ENCODE measurements around the gene PRPF38B. TPM values are rescaled to one million over a fixed set of nuclear protein-coding genes. Genes with fewer than 3 reads are reported as not detected.
A peak's percentile ranks its signal among the peaks of the same experiment; 100 is the strongest.
"Not testable (repeated sequence)": the region's sequence is repeated elsewhere in the genome, so short reads cannot be mapped to it uniquely, and the experiment has no call there.

PRPF38B gene
- total RNA-seq, 1 donor from 2014 or later: 39.3 TPM

- DNase-seq: no peak
- H3K36me3 ChIP-seq: peaks cover 76% of the 10 kb centered on the region
- ATAC-seq: peak; percentile 76
- H3K27ac ChIP-seq: no peak overlapping the region
- H3K27me3 ChIP-seq: no peaks in the 10 kb centered on the region
- intact Hi-C loops (cut with DNase I): no loop called here
- no peak overlapping the region for H3K4me3 ChIP-seq
- H3K4me1 ChIP-seq: peaks cover 13% of the 10 kb centered on the region
- no peaks in the 10 kb centered on the region for H3K9me3 ChIP-seq
- no peak for TF ChIP-seq CTCF (IDR thresholded peaks at IDR 0.05)
These were observed 7.5 kb downstream of the PRPF38B start for GRCh38 chr1:108699375-108700332.

- H3K9me3 ChIP-seq: no peaks in the 10 kb centered on the region
- no peak overlapping the region for H3K4me3 ChIP-seq
- H3K4me1 ChIP-seq: peaks cover 8% of the 10 kb centered on the region
- intact Hi-C loops (cut with DNase I): no loop called here
- DNase-seq: no peak
- H3K36me3 ChIP-seq: peaks cover 65% of the 10 kb centered on the region
- H3K27ac ChIP-seq: no peak overlapping the region
- ATAC-seq: no peak
- H3K27me3 ChIP-seq: no peaks in the 10 kb centered on the region
- TF ChIP-seq CTCF (IDR thresholded peaks at IDR 0.05): no peak
These were observed 9.2 kb downstream of the PRPF38B start for GRCh38 chr1:108701176-108701849.

GRCh38 chr1:108702109-108702508, 10.0 kb downstream of the PRPF38B start:
- H3K27me3 ChIP-seq; H3K4me1 ChIP-seq; ATAC-seq; H3K4me3 ChIP-seq; H3K9me3 ChIP-seq; intact Hi-C loops (cut with DNase I); H3K27ac ChIP-seq; DNase-seq: not testable (repeated sequence)
- peaks cover 57% of the 10 kb centered on the region for H3K36me3 ChIP-seq

GRCh38 chr1:108703939-108704338, 11.8 kb downstream of the PRPF38B start:
- TF ChIP-seq CTCF (IDR thresholded peaks at IDR 0.05): no peak
- Histone ChIP-seq H3K27ac (no peak overlapping the region), H3K27me3 (no peaks in the 10 kb centered on the region), H3K36me3 (peaks cover 39% of the 10 kb centered on the region), H3K9me3 (no peaks in the 10 kb centered on the region), H3K4me3 (no peak overlapping the region), H3K4me1 (peaks cover 8% of the 10 kb centered on the region)
- no peak for DNase-seq
- ATAC-seq: no peak
- intact Hi-C loops (cut with DNase I): no loop called here

- intact Hi-C loops (cut with DNase I): no loop called here
- H3K4me3 ChIP-seq: no peak overlapping the region
- TF ChIP-seq CTCF (IDR thresholded peaks at IDR 0.05): no peak
- ATAC-seq: no peak
- H3K4me1 ChIP-seq: peaks cover 8% of the 10 kb centered on the region
- no peaks in the 10 kb centered on the region for H3K27me3 ChIP-seq
- H3K36me3 ChIP-seq: peaks cover 34% of the 10 kb centered on the region
- H3K9me3 ChIP-seq: no peaks in the 10 kb centered on the region
- no peak for DNase-seq
- no peak overlapping the region for H3K27ac ChIP-seq
These were observed 12.4 kb downstream of the PRPF38B start for GRCh38 chr1:108704496-108704895.

GRCh38 chr1:108706643-108707042, 14.5 kb downstream of the PRPF38B start:
- intact Hi-C loops (cut with DNase I): no loop called here
- Histone ChIP-seq H3K36me3 (peaks cover 12% of the 10 kb centered on the region), H3K27ac (no peak overlapping the region), H3K9me3 (no peaks in the 10 kb centered on the region), H3K4me3 (no peak overlapping the region), H3K4me1 (peaks cover 8% of the 10 kb centered on the region), H3K27me3 (no peaks in the 10 kb centered on the region)
- no peak for ATAC-seq
- no peak for DNase-seq
- no peak for TF ChIP-seq CTCF (IDR thresholded peaks at IDR 0.05)

Data from upper lobe of right lung (tissue), 1 donor.